A172 (cell line): Measurements from ENCODE around the gene RPS10. TPM values are rescaled to one million over a fixed set of nuclear protein-coding genes. Genes with fewer than 3 reads are reported as not detected.
"Not testable (repeated sequence)": the region's sequence is repeated elsewhere in the genome, so short reads cannot be mapped to it uniquely, and the experiment has no call there.

Experiments used
- DNase-seq: peaks from one replicate; pipeline ENCODE4 v3.0.0-alpha.2; 2015; ENCODE audit warnings: low spot score
- total RNA-seq: library from RNA; depleted of rRNA; stranded (reverse); fragments of >200 nt; shearing (Covaris generic); gene quantifications from 2 replicates; pipeline ENCODE4 v1.2.3, GENCODE V29; 2014

RPS10 gene
- total RNA-seq, 1 experiment from 2014 or later: 2,323 TPM

GRCh38 chr6:34447910-34448309 lies 22.0 kb upstream of the RPS10 start:
- DNase-seq: no peak

GRCh38 chr6:34447386-34447785 lies 21.5 kb upstream of the RPS10 start:
- no peak for DNase-seq

- DNase-seq: no peak
Measured at GRCh38 chr6:34445313-34445860, 19.5 kb upstream of the RPS10 start.

- no peak for DNase-seq
Measured at GRCh38 chr6:34441526-34441925, 15.7 kb upstream of the RPS10 start.

GRCh38 chr6:34439442-34439841 lies 13.6 kb upstream of the RPS10 start:
- no peak for DNase-seq

- DNase-seq: no peak
Measured at GRCh38 chr6:34438705-34439104, 12.8 kb upstream of the RPS10 start.

GRCh38 chr6:34437644-34437970 lies 11.7 kb upstream of the RPS10 start:
- no peak for DNase-seq

GRCh38 chr6:34436803-34437643 lies 11.2 kb upstream of the RPS10 start:
- DNase-seq: no peak

- no peak for DNase-seq
Measured at GRCh38 chr6:34435916-34436315, 10.0 kb upstream of the RPS10 start.

GRCh38 chr6:34425132-34425497 lies 754 bp downstream of the RPS10 start:
- no peak for DNase-seq

GRCh38 chr6:34424200-34425131 lies 1.4 kb downstream of the RPS10 start:
- no peak for DNase-seq

GRCh38 chr6:34423254-34423653 lies 2.6 kb downstream of the RPS10 start:
- DNase-seq: no peak

- DNase-seq: no peak
Measured at GRCh38 chr6:34418367-34418766, 7.5 kb downstream of the RPS10 start.

GRCh38 chr6:34416877-34417371 lies 8.9 kb downstream of the RPS10 start:
- no peak for DNase-seq

- peak; percentile 57 for DNase-seq
Measured at GRCh38 chr6:34414999-34415858, 10.6 kb downstream of the RPS10 start.

- DNase-seq: no peak
Measured at GRCh38 chr6:34412643-34413214, 13.1 kb downstream of the RPS10 start.

- DNase-seq: no peak
Measured at GRCh38 chr6:34412016-34412415, 13.9 kb downstream of the RPS10 start.

- DNase-seq: not testable (repeated sequence)
Measured at GRCh38 chr6:34407915-34408314, 18.0 kb downstream of the RPS10 start.

- no peak for DNase-seq
Measured at GRCh38 chr6:34396518-34396917, 29.4 kb downstream of the RPS10 start.

- DNase-seq: no peak
Measured at GRCh38 chr6:34393966-34394305, 31.9 kb downstream of the RPS10 start.
